Esophagus muscularis mucosa (tissue), 4 donors: ENCODE data around the gene LHX3.

Experiments used
- EP300 ChIP-seq: sonication (generic); formaldehyde crosslinking; IDR thresholded peaks from one replicate; pipeline ENCODE4 v1.6.1; 2017; ENCODE audit warnings: antibody characterized with exemption
- POLR2A ChIP-seq: fragments of 450-650 bp; IDR thresholded peaks from one replicate; pipeline ENCODE4 v1.6.1; 2017; ENCODE audit warnings: antibody characterized with exemption, moderate library complexity, mild to moderate bottlenecking, low read depth
- POLR2AphosphoS5 ChIP-seq, 2 donors: sonication (generic); formaldehyde crosslinking; IDR thresholded peaks; one replicate each; pipeline ENCODE4 v1.6.1; 2017; ENCODE audit warnings: antibody characterized with exemption in 2 of 2
- TF ChIP-seq, protein P1 (sequence below), 3 experiments: fragments of 200-600 bp in 2 of 3; fragments of 450-650 bp in 1 of 3; sonication (generic) in 2 of 3; IDR thresholded peaks; one replicate each; pipeline ENCODE4 v1.5.1; 2017 to 2019; ENCODE audit warnings: antibody characterized with exemption in 3 of 3, mild to moderate bottlenecking in 2 of 3, moderate library complexity in 1 of 3

DNA sequence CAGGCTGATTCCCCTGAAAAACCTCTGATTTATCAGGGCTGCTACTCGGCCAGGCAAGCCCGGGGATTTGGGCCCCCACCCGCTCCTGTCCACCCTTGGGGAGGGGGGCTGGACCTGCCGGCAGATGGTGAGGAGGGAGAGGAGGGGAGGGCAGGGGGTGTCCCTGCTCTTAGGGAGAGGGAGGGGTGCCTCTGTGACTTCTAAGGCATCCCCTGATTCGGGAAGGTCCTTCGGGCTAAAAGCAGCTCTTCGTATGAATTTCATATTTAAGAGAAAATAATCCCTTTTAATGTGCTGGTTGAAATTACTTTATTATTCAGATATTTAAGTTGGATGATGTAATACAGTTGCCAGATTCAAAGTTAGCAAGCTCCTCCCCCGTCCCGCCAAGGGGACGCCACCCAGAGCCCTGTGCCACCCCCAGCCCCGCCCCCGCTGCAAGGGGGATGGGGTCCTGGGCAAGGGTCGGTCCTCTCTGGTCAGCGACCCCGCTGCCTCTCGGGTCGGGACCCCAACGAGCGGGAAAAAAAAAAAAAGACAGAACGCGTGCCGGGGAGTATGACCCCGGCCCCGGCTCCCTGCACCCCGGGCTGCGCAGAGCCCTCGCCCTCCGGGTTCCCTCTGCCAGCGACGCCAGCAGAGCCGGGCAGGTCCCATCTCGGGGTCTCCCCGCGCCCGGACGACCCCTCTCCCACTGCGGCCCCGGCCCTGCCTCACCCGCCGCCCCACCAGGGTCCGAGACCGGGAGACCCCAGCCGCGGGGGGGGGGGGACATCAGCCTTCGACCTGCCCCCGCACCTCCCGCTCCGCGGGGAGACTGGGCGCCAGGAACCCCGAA, 12.4 kb downstream of the LHX3 start:
- no peak for TF ChIP-seq POLR2A
- TF ChIP-seq, protein P1, sequence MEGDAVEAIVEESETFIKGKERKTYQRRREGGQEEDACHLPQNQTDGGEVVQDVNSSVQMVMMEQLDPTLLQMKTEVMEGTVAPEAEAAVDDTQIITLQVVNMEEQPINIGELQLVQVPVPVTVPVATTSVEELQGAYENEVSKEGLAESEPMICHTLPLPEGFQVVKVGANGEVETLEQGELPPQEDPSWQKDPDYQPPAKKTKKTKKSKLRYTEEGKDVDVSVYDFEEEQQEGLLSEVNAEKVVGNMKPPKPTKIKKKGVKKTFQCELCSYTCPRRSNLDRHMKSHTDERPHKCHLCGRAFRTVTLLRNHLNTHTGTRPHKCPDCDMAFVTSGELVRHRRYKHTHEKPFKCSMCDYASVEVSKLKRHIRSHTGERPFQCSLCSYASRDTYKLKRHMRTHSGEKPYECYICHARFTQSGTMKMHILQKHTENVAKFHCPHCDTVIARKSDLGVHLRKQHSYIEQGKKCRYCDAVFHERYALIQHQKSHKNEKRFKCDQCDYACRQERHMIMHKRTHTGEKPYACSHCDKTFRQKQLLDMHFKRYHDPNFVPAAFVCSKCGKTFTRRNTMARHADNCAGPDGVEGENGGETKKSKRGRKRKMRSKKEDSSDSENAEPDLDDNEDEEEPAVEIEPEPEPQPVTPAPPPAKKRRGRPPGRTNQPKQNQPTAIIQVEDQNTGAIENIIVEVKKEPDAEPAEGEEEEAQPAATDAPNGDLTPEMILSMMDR (IDR thresholded peaks at IDR 0.05) = no peak
- TF ChIP-seq EP300 = no peak
- TF ChIP-seq POLR2AphosphoS5 (IDR thresholded peaks at IDR 0.05) = no peak
